ENCODE results near the gene CFC1B.
"Not testable (repeated sequence)": the region's sequence is repeated elsewhere in the genome, so short reads cannot be mapped to it uniquely, and the experiment has no call there.

CFC1B gene

DNA sequence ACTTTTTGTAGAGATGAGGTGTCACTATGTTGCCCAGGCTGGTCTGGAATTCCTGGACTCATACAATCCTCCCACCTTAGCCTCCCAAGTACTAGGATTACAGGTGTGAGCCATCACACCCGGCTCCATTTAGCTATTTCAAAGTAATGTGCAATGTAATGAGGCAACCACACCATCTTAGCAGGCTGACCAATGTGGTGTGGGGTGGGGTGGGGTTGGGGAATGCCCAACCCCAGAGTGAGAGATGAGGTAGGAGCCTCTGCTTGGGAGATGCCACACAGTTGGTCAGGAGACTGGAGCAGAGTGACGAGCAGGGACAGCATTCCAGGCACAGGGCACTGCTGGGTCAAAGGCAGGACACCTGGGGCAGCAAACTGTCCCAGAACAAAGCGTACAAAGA, 27.4 kb downstream of the CFC1B start:
- in situ Hi-C loops (cut with MboI; ENCODE audit: low pct_unique_long_range_greater_than_20kb, low sequenced_read_pairs, unreplicated experiment); DNase-seq (ENCODE audit: low spot score): not testable (repeated sequence)

DNA sequence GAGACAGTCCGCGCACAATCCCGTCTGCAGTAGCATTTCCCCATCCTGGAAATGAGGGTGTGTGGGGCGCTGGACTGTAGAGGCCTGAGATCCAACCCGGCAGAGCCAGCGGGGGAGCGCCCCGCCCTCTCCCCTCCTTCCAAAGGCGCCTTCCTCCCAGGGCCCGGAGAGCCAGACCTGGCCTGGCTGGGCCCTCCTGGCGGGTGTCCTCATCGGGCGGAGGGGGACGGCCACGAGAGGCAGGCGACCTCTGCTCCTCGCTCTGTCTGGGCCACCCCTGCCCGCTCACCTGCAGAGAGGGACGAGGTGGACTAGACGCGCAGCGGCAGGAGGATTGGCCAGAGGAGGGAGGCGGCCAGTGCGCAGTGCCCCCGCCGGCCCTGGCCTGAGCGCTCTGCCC, 28.5 kb downstream of the CFC1B start:
- in situ Hi-C loops (cut with MboI; ENCODE audit: low pct_unique_long_range_greater_than_20kb, low sequenced_read_pairs, unreplicated experiment); DNase-seq (ENCODE audit: low spot score): not testable (repeated sequence)

DNA sequence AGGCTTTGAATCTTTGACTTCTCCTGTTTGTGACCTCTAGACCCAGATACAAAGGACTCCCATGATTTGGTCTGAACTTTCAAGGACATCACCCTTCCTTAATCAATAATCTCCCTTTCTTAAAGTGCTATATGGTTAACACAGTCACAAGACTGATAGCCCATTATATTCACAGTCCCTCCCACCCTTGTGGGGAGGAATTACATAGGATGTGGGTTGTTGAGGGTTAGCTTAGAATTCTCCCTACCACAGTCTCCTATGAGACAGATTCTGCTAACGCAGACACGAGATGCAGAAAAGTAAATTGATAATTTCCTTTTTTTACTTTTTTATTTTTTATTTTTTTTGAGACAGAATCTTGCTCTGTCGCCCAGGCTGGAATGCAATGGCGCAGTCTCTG, 33.2 kb downstream of the CFC1B start:
- DNase-seq (ENCODE audit: low spot score); in situ Hi-C loops (cut with MboI; ENCODE audit: low pct_unique_long_range_greater_than_20kb, low sequenced_read_pairs, unreplicated experiment): not testable (repeated sequence)

DNA sequence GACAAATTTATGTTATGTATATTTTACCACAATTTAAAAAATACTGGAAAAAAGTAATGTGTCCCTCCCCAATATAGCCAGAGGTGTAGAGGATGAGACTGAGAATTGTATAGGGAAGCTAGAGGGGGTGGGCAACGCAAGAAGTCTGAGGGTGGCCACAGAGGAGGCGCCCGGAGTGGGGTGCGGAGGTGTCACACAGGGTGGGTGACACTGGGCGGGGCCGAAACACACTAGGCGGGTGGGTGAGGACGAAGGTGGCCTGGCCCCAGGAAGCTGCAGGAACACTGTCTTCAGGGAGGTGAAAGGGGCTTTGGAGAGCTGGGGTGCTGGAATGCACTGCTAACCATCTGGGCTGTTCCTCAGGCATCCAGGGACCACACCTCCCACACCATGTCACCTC, 35.4 kb downstream of the CFC1B start:
- in situ Hi-C loops (cut with MboI; ENCODE audit: low pct_unique_long_range_greater_than_20kb, low sequenced_read_pairs, unreplicated experiment); DNase-seq (ENCODE audit: low spot score): not testable (repeated sequence)

DNA sequence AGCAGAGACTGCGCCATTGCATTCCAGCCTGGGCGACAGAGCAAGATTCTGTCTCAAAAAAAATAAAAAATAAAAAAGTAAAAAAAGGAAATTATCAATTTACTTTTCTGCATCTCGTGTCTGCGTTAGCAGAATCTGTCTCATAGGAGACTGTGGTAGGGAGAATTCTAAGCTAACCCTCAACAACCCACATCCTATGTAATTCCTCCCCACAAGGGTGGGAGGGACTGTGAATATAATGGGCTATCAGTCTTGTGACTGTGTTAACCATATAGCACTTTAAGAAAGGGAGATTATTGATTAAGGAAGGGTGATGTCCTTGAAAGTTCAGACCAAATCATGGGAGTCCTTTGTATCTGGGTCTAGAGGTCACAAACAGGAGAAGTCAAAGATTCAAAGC, 45.1 kb downstream of the CFC1B start:
- in situ Hi-C loops (cut with MboI; ENCODE audit: low pct_unique_long_range_greater_than_20kb, low sequenced_read_pairs, unreplicated experiment); DNase-seq (ENCODE audit: low spot score): not testable (repeated sequence)

DNA sequence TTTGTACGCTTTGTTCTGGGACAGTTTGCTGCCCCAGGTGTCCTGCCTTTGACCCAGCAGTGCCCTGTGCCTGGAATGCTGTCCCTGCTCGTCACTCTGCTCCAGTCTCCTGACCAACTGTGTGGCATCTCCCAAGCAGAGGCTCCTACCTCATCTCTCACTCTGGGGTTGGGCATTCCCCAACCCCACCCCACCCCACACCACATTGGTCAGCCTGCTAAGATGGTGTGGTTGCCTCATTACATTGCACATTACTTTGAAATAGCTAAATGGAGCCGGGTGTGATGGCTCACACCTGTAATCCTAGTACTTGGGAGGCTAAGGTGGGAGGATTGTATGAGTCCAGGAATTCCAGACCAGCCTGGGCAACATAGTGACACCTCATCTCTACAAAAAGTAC, 50.9 kb downstream of the CFC1B start:
- in situ Hi-C loops (cut with MboI; ENCODE audit: low pct_unique_long_range_greater_than_20kb, low sequenced_read_pairs, unreplicated experiment): not testable (repeated sequence)

DNA sequence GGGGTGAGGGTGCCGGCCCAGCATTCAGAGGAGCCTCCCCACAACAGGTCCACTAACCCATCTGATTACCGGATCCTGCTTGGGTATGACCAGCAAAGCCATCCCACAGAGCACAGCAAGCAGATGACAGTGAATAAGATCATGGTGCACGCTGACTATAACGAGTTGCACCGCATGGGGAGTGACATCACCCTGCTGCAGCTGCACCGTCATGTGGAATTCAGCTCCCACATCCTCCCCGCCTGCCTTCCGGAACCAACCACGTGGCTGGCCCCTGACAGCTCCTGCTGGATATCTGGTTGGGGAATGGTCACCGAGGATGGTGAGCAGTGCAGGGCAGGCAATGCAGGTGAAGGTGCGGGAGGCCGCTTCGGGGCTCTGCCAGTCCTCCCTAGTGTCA, 53.2 kb downstream of the CFC1B start:
- DNase-seq (ENCODE audit: low spot score); in situ Hi-C loops (cut with MboI; ENCODE audit: low pct_unique_long_range_greater_than_20kb, low sequenced_read_pairs, unreplicated experiment): not testable (repeated sequence)

More for the DNA sequence above, 50.9 kb downstream of the CFC1B start:
- DNase-seq (ENCODE audit: low spot score): not testable (repeated sequence)

DNA sequence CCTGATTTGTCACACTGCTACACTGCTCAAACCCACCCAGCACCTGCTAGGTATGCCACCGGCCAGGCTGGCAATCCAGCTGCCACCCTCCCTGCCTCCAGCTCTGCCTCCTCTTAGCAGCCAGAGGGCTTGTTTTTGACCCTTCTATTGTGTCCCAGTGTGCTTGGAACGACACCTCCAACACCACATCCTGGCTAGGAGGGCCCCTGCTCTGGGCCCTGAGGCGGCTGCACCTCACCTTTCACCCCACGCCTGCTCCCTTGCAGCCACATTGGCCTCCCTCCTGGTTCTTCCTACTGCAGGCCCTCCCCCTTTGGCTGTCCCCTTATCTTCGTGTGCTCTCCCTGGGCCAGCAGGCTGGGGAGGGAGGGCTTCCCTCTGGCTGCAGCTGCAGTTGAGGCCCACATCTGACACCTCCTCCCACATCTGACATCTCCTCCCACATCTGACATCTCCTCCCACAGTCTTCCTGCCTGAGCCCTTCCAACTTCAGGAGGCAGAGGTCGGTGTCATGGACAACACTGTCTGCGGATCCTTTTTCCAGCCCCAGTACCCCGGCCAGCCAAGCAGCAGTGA, 55.3 kb downstream of the CFC1B start:
- in situ Hi-C loops (cut with MboI; ENCODE audit: low pct_unique_long_range_greater_than_20kb, low sequenced_read_pairs, unreplicated experiment); DNase-seq (ENCODE audit: low spot score): not testable (repeated sequence)

DNA sequence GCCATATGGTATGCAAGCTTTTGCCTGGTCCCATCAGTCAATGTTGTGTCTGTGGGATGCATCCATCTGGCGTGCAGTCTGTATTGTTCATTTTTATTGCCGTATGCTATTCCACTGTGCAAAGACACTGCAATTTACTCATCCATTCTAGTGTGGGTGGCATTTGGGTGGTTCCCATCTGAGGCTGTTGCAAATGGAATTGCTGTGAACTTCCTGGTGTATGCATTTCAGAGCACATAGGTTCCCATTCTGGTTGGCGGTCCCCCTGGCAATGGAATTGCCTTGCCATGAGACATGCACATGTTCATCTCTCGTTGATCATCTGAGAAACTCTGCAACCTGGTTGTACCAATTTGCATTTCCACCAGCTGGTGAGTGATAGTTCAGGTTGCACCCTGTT, 56.5 kb downstream of the CFC1B start:
- DNase-seq (ENCODE audit: low spot score); in situ Hi-C loops (cut with MboI; ENCODE audit: low pct_unique_long_range_greater_than_20kb, low sequenced_read_pairs, unreplicated experiment): not testable (repeated sequence)
